Measurements from ENCODE around the gene SPIB.
"Not testable (repeated sequence)": the region's sequence is repeated elsewhere in the genome, so short reads cannot be mapped to it uniquely, and the experiment has no call there.

SPIB gene

GRCh38 chr19:50435627-50436026 lies 16.9 kb downstream of the SPIB start:
- H3K4me1 ChIP-seq (ENCODE audit: insufficient read depth, low read length, poor library complexity, severe bottlenecking), result peaks cover 4% of the 10 kb centered on the region

GRCh38 chr19:50437862-50438449 lies 19.2 kb downstream of the SPIB start:
- no peak overlapping the region for H3K4me3 ChIP-seq (ENCODE audit: low read length, poor library complexity, severe bottlenecking)
- H2AFZ ChIP-seq (ENCODE audit: low read length), result no peak overlapping the region
- H3K9me3 ChIP-seq (ENCODE audit: insufficient read depth, low read depth, low read length), result no peaks in the 10 kb centered on the region
- H4K20me1 ChIP-seq (ENCODE audit: insufficient read depth, low read length, poor library complexity, severe bottlenecking), result no peaks in the 10 kb centered on the region
- no peaks in the 10 kb centered on the region for H3F3A ChIP-seq (ENCODE audit: low read depth)
- no peak for TF ChIP-seq EZH2phosphoT487 (IDR thresholded peaks at IDR 0.05; ENCODE audit: borderline replicate concordance)
- no peak for TF ChIP-seq CTCF (conservative IDR thresholded peaks at IDR 0.05; ENCODE audit: low read length)
- H3K9me2 ChIP-seq (replicated peaks; ENCODE audit: low read depth, low read length), result no peaks in the 10 kb centered on the region
- H3K4me2 ChIP-seq (ENCODE audit: low read depth, low read length, poor library complexity, severe bottlenecking), result no peak overlapping the region
- H3K4me1 ChIP-seq (ENCODE audit: insufficient read depth, low read length, poor library complexity, severe bottlenecking), result no peaks in the 10 kb centered on the region
- no peak overlapping the region for H3K9ac ChIP-seq (ENCODE audit: low read depth, low read length, poor library complexity, severe bottlenecking)
- H3K36me3 ChIP-seq (ENCODE audit: insufficient read depth, low read length), result no peaks in the 10 kb centered on the region
- no peaks in the 10 kb centered on the region for H3K79me2 ChIP-seq (ENCODE audit: insufficient read depth, low read length)
- H3K27me3 ChIP-seq (ENCODE audit: insufficient read depth, low read length, poor library complexity, severe bottlenecking), result no peaks in the 10 kb centered on the region

More at GRCh38 chr19:50435627-50436026, 16.9 kb downstream of the SPIB start:
- Histone ChIP-seq H3K4me2 (ENCODE audit: low read depth, low read length, poor library complexity, severe bottlenecking) (no peak overlapping the region), H3K9me3 (ENCODE audit: insufficient read depth, low read depth, low read length) (no peaks in the 10 kb centered on the region), H4K20me1 (ENCODE audit: insufficient read depth, low read length, poor library complexity, severe bottlenecking) (no peaks in the 10 kb centered on the region), H3F3A (ENCODE audit: low read depth) (no peaks in the 10 kb centered on the region), H3K9ac (ENCODE audit: low read depth, low read length, poor library complexity, severe bottlenecking) (no peak overlapping the region), H2AFZ (ENCODE audit: low read length) (no peak overlapping the region), H3K79me2 (ENCODE audit: insufficient read depth, low read length) (no peaks in the 10 kb centered on the region), H3K9me2 (replicated peaks; ENCODE audit: low read depth, low read length) (no peaks in the 10 kb centered on the region), H3K36me3 (ENCODE audit: insufficient read depth, low read length) (no peaks in the 10 kb centered on the region), H3K27me3 (ENCODE audit: insufficient read depth, low read length, poor library complexity, severe bottlenecking) (no peaks in the 10 kb centered on the region), H3K4me3 (ENCODE audit: low read length, poor library complexity, severe bottlenecking) (no peak overlapping the region)
- TF ChIP-seq EZH2phosphoT487 (IDR thresholded peaks at IDR 0.05; ENCODE audit: borderline replicate concordance) (no peak), CTCF (conservative IDR thresholded peaks at IDR 0.05; ENCODE audit: low read length) (no peak)

GRCh38 chr19:50439130-50439529 lies 20.4 kb downstream of the SPIB start:
- H3K9me3 ChIP-seq (ENCODE audit: insufficient read depth, low read depth, low read length); H3K79me2 ChIP-seq (ENCODE audit: insufficient read depth, low read length); H4K20me1 ChIP-seq (ENCODE audit: insufficient read depth, low read length, poor library complexity, severe bottlenecking); H3K9ac ChIP-seq (ENCODE audit: low read depth, low read length, poor library complexity, severe bottlenecking); H3K36me3 ChIP-seq (ENCODE audit: insufficient read depth, low read length); H3K9me2 ChIP-seq (replicated peaks; ENCODE audit: low read depth, low read length); H3K27me3 ChIP-seq (ENCODE audit: insufficient read depth, low read length, poor library complexity, severe bottlenecking); H3K4me3 ChIP-seq (ENCODE audit: low read length, poor library complexity, severe bottlenecking); H3F3A ChIP-seq (ENCODE audit: low read depth); H3K4me2 ChIP-seq (ENCODE audit: low read depth, low read length, poor library complexity, severe bottlenecking); H3K4me1 ChIP-seq (ENCODE audit: insufficient read depth, low read length, poor library complexity, severe bottlenecking); H2AFZ ChIP-seq (ENCODE audit: low read length): not testable (repeated sequence)

DNA sequence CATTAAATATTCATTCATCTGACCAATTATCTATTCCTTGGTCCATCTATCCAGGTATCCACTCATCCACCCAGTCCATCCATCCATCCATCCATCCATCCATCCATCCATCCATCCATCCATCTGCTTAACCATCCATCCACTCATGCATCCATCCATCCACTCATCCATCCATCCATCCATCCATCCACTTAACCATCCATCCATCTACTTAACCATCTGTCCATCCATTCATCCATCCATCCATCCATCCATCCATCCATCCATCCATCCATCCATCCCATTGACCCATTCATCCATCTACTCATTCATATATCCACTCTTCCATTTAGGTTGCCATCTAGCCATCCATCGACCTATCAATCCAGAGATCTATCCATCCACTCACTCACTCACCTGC lies 25.3 kb downstream of the SPIB start:
- Histone ChIP-seq H3K4me2 (ENCODE audit: low read depth, low read length, poor library complexity, severe bottlenecking) (no peak overlapping the region), H3K79me2 (ENCODE audit: insufficient read depth, low read length) (no peaks in the 10 kb centered on the region), H3K9me3 (ENCODE audit: insufficient read depth, low read depth, low read length) (no peaks in the 10 kb centered on the region), H3K9ac (ENCODE audit: low read depth, low read length, poor library complexity, severe bottlenecking) (no peak overlapping the region), H3K4me1 (ENCODE audit: insufficient read depth, low read length, poor library complexity, severe bottlenecking) (no peaks in the 10 kb centered on the region), H4K20me1 (ENCODE audit: insufficient read depth, low read length, poor library complexity, severe bottlenecking) (no peaks in the 10 kb centered on the region), H3K36me3 (ENCODE audit: insufficient read depth, low read length) (no peaks in the 10 kb centered on the region), H3K9me2 (replicated peaks; ENCODE audit: low read depth, low read length) (no peaks in the 10 kb centered on the region), H2AFZ (ENCODE audit: low read length) (no peak overlapping the region), H3K4me3 (ENCODE audit: low read length, poor library complexity, severe bottlenecking) (no peak overlapping the region), H3F3A (ENCODE audit: low read depth) (no peaks in the 10 kb centered on the region), H3K27me3 (ENCODE audit: insufficient read depth, low read length, poor library complexity, severe bottlenecking) (no peaks in the 10 kb centered on the region)
- TF ChIP-seq EZH2phosphoT487 (IDR thresholded peaks at IDR 0.05; ENCODE audit: borderline replicate concordance) (no peak), CTCF (conservative IDR thresholded peaks at IDR 0.05; ENCODE audit: low read length) (no peak)

Data from Loucy (cell line).